Liver (tissue), 2 donors: ENCODE results near the gene DUOXA1.

Source experiments
- CTCF ChIP-seq: fragments of 150-350 bp; IDR thresholded peaks from 2 replicates; pipeline ENCODE4 v1.5.1; 2017; ENCODE audit warnings: improper control_type of control experiment, low read depth, low read length; ENCODE audit not compliant: missing input control
- REST ChIP-seq: IDR thresholded peaks from 2 replicates; pipeline ENCODE4 v1.6.1; 2016; ENCODE audit warnings: antibody characterized with exemption, mild to moderate bottlenecking
- YY1 ChIP-seq: IDR thresholded peaks from 2 replicates; pipeline ENCODE4 v1.6.1; 2016; ENCODE audit warnings: antibody characterized with exemption, mild to moderate bottlenecking
- ZBTB33 ChIP-seq: IDR thresholded peaks from 2 replicates; pipeline ENCODE4 v1.6.1; 2016; ENCODE audit warnings: antibody characterized with exemption
- donor health status: healthy.

GRCh38 chr15:45087513-45087912 is 42.2 kb downstream of the DUOXA1 start:
- TF ChIP-seq CTCF (no peak), REST (no peak), ZBTB33 (no peak), YY1 (no peak)
